Activated B cell treated with CpG ODN at 0.5 μM for 24 hours (primary cell): ENCODE data around the gene PPP2R5A. TPM values are rescaled to one million over a fixed set of nuclear protein-coding genes. Genes with fewer than 3 reads are reported as not detected.
"Not testable (repeated sequence)": the region's sequence is repeated elsewhere in the genome, so short reads cannot be mapped to it uniquely, and the experiment has no call there.

Source experiments
- ATAC-seq: fragments of 200-7000 bp; cut with Tn5 transposase; one replicate; pipeline ENCODE4 v1.10.0; 2021; ENCODE audit warnings: low read depth, mild to moderate bottlenecking, moderate library complexity
- CTCF ChIA-PET: fragments of 350-600 bp; sonication (Branson Sonifier 250); formaldehyde crosslinking; loops from one replicate; lab custom pipeline; 2021; ENCODE audit warnings: antibody characterized with exemption; lab: Charles Lee
- POLR2A ChIA-PET: fragments of 350-600 bp; sonication (Branson Sonifier 250); formaldehyde crosslinking; loops from one replicate; lab custom pipeline; 2021; ENCODE audit warnings: antibody characterized with exemption; lab: Charles Lee
- DNase-seq: peaks from one replicate; pipeline ENCODE4 v3.0.0; 2022
- H3K27ac Mint-ChIP-seq: one replicate; pipeline ENCODE4 v1.8.0; 2020; ENCODE audit warnings: mixed read lengths
- H3K27me3 Mint-ChIP-seq: one replicate; pipeline ENCODE4 v1.8.0; 2021; ENCODE audit warnings: mixed read lengths
- H3K36me3 Mint-ChIP-seq: one replicate; pipeline ENCODE4 v1.8.0; 2021; ENCODE audit warnings: low read depth, mixed read lengths
- H3K4me1 Mint-ChIP-seq: one replicate; pipeline ENCODE4 v1.8.0; 2021; ENCODE audit warnings: mixed read lengths
- H3K4me3 Mint-ChIP-seq: one replicate; pipeline ENCODE4 v1.8.0; 2020; ENCODE audit warnings: mild to moderate bottlenecking, mixed read lengths
- H3K9me3 Mint-ChIP-seq: one replicate; pipeline ENCODE4 v1.8.0; 2020; ENCODE audit warnings: mixed read lengths
- CTCF ChIP-seq: fragments of 200-600 bp; IDR thresholded peaks from one replicate; pipeline ENCODE4 v1.8.0; 2022; ENCODE audit warnings: antibody characterized with exemption, mild to moderate bottlenecking
- intact Hi-C: fragments of 100-400 bp; cut with micrococcal nuclease; formaldehyde crosslinking; loops from one replicate; pipeline ENCODE4 v1.15.1; 2024
- total RNA-seq: library from RNA; stranded (reverse); gene quantifications from 2 replicates; pipeline ENCODE4 v1.2.3, GENCODE V29; 2022

PPP2R5A gene
- total RNA-seq, 1 donor from 2014 or later = 31.6 TPM

GRCh38 chr1:212317916-212318315, 32.7 kb downstream of the PPP2R5A start:
- ChIA-PET CTCF (interaction anchor here (1.5 kb wide), 1 partner anchor 26 kb away, joined by 4 read pairs; no protein-coding TSS in a partner anchor), POLR2A (interaction anchor here (0.7 kb wide), 1 partner anchor 32 kb away, joined by 3 read pairs; no protein-coding TSS in a partner anchor)
- Mint-ChIP-seq H3K36me3 (peaks cover 18% of the 10 kb centered on the region), H3K27ac (no peak overlapping the region), H3K4me3 (no peak overlapping the region), H3K9me3 (no peaks in the 10 kb centered on the region), H3K27me3 (no peaks in the 10 kb centered on the region), H3K4me1 (peaks cover 14% of the 10 kb centered on the region)
- intact Hi-C loops = no loop called here
- DNase-seq = no peak
- no peak for ATAC-seq
- TF ChIP-seq CTCF = no peak

- CTCF ChIA-PET, H3K4me3 Mint-ChIP-seq, DNase-seq, H3K27ac Mint-ChIP-seq, H3K9me3 Mint-ChIP-seq, POLR2A ChIA-PET, H3K27me3 Mint-ChIP-seq, intact Hi-C loops, ATAC-seq: not testable (repeated sequence)
- Mint-ChIP-seq H3K36me3 (peaks cover 10% of the 10 kb centered on the region), H3K4me1 (peaks cover 20% of the 10 kb centered on the region)
These were observed 35.8 kb downstream of the PPP2R5A start for GRCh38 chr1:212321031-212321430.

- H3K36me3 Mint-ChIP-seq = peaks cover 4% of the 10 kb centered on the region
- DNase-seq (no peak), ATAC-seq (no peak)
- CTCF ChIA-PET = no interaction called here
- H3K27ac Mint-ChIP-seq = no peak overlapping the region
- peaks cover 14% of the 10 kb centered on the region for H3K4me1 Mint-ChIP-seq
- no peak overlapping the region for H3K4me3 Mint-ChIP-seq
- POLR2A ChIA-PET = no interaction called here
- no peak for TF ChIP-seq CTCF
- intact Hi-C loops = no loop called here
- no peaks in the 10 kb centered on the region for H3K27me3 Mint-ChIP-seq
- H3K9me3 Mint-ChIP-seq = no peaks in the 10 kb centered on the region
These were observed 37.9 kb downstream of the PPP2R5A start for GRCh38 chr1:212323066-212323465.

DNA sequence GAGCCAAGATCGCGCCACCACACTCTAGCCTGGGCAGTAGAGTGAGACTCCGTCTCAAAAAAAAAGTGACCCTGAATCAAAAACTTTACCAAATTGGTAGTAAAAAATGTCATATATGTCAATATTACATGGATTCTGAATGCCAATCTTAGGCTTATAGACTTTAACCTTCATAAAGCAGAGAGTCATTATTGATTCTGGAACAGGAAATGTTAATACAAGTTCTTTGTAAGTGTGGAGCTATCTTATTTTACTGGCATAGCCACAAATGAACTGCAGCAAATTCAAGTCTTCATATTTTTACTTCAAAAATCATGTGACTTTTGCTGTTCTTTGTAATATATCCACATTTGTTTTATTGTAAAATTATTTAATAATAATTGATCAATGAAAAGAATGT, 41.3 kb downstream of the PPP2R5A start:
- no peak for TF ChIP-seq CTCF
- POLR2A ChIA-PET = no interaction called here
- intact Hi-C loops = no loop called here
- DNase-seq = no peak
- no peak for ATAC-seq
- Mint-ChIP-seq H3K27me3 (no peaks in the 10 kb centered on the region), H3K4me1 (peaks cover 11% of the 10 kb centered on the region), H3K4me3 (no peak overlapping the region), H3K9me3 (peaks cover 2% of the 10 kb centered on the region), H3K36me3 (peaks cover 11% of the 10 kb centered on the region), H3K27ac (no peak overlapping the region)
- CTCF ChIA-PET = no interaction called here

DNA sequence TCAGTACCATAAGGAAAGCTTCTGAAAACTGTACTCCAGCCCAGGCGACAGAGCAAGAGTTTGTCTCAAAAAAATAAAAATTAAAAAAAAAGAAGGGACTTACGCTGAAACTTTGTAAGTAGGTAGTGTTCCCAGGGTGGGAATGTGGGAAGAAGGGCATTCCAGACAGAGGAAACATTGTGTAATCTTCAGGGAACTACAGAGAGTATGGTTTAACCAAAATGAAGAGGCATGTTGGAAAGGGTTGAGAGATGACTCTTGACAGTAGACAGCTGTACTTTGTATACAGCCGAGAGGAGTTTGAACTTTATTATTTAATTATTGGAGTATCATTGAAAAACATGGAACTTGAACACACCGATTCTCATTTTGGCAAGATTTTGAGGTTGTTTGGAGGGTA, 43.0 kb downstream of the PPP2R5A start:
- ChIA-PET POLR2A (no interaction called here), CTCF (no interaction called here)
- no peak for TF ChIP-seq CTCF
- Mint-ChIP-seq H3K36me3 (peaks cover 22% of the 10 kb centered on the region), H3K27ac (no peak overlapping the region), H3K4me1 (peaks cover 9% of the 10 kb centered on the region), H3K9me3 (peaks cover 2% of the 10 kb centered on the region), H3K4me3 (no peak overlapping the region), H3K27me3 (no peaks in the 10 kb centered on the region)
- ATAC-seq (no peak), DNase-seq (no peak)
- intact Hi-C loops = no loop called here

GRCh38 chr1:212329105-212329504, 43.9 kb downstream of the PPP2R5A start:
- ChIA-PET CTCF (no interaction called here), POLR2A (no interaction called here)
- no peak overlapping the region for H3K4me3 Mint-ChIP-seq
- no peaks in the 10 kb centered on the region for H3K27me3 Mint-ChIP-seq
- peaks cover 2% of the 10 kb centered on the region for H3K9me3 Mint-ChIP-seq
- intact Hi-C loops = no loop called here
- ATAC-seq = no peak
- no peak overlapping the region for H3K27ac Mint-ChIP-seq
- peaks cover 5% of the 10 kb centered on the region for H3K4me1 Mint-ChIP-seq
- peaks cover 30% of the 10 kb centered on the region for H3K36me3 Mint-ChIP-seq
- no peak for TF ChIP-seq CTCF
- DNase-seq = no peak
